Thoracic aorta (tissue), 2 donors: ENCODE measurements around the gene PEX7. TPM values are rescaled to one million over a fixed set of nuclear protein-coding genes. Genes with fewer than 3 reads are reported as not detected.
"Not testable (repeated sequence)": the region's sequence is repeated elsewhere in the genome, so short reads cannot be mapped to it uniquely, and the experiment has no call there.

Source experiments
- ATAC-seq: fragments of 150-250 bp; one replicate; pipeline ENCODE4 v1.8.0; 2017; ENCODE audit warnings: low read depth; ENCODE audit not compliant: insufficient number of reproducible peaks, low FRiP score
- DNase-seq: peaks from one replicate; pipeline ENCODE4 v3.0.0-alpha.2; 2020; ENCODE audit warnings: low spot score
- H3K27ac ChIP-seq, 2 donors: fragments of 200-600 bp; sonication (generic); 1 replicate in 1 of 2; 2 replicates in 1 of 2; pipeline ENCODE4 v1.5.1; 2016; ENCODE audit warnings: mild to moderate bottlenecking in 2 of 2, moderate library complexity in 2 of 2
- H3K27me3 ChIP-seq: fragments of 200-600 bp; sonication (generic); replicated peaks from 2 replicates; pipeline ENCODE4 v1.6.0; 2016; ENCODE audit warnings: mild to moderate bottlenecking; ENCODE audit not compliant: insufficient read depth
- H3K36me3 ChIP-seq: fragments of 200-600 bp; sonication (generic); one replicate; pipeline ENCODE4 v1.5.1; 2016
- H3K4me1 ChIP-seq, 2 donors: fragments of 200-600 bp; sonication (generic); 1 replicate in 1 of 2; 2 replicates in 1 of 2; pipeline versions ENCODE4 v1.5.1 to v1.6.0; 2016; ENCODE audit warnings: low read depth in 2 of 2, mild to moderate bottlenecking in 1 of 2; ENCODE audit not compliant: control insufficient read depth in 1 of 2
- H3K4me3 ChIP-seq: fragments of 200-600 bp; sonication (generic); 2 replicates; pipeline ENCODE4 v1.5.1; 2016; ENCODE audit warnings: mild to moderate bottlenecking
- H3K9me3 ChIP-seq: fragments of 200-600 bp; sonication (generic); 2 replicates; pipeline ENCODE4 v1.5.1; 2016
- CTCF ChIP-seq: fragments of 200-600 bp; sonication (generic); IDR thresholded peaks from one replicate; pipeline ENCODE4 v1.5.1; 2019; ENCODE audit warnings: antibody characterized with exemption
- total RNA-seq, 2 donors: library from RNA; depleted of rRNA; stranded (reverse); fragments of >200 nt; gene quantifications; one replicate each; pipeline versions ENCODE4 v1.1.0 to v1.2.3, GENCODE V29; 2016

The PEX7 gene
- total RNA-seq, 2 donors from 2014 or later = 7.6 TPM

- DNase-seq = no peak
- peaks cover 0 to 5% of the 10 kb centered on the region in 2 donors for H3K4me1 ChIP-seq
- no peak for ATAC-seq
- peaks cover 12% of the 10 kb centered on the region for H3K36me3 ChIP-seq
- H3K27me3 ChIP-seq = no peaks in the 10 kb centered on the region
- no peak overlapping the region for H3K27ac ChIP-seq
- no peak overlapping the region for H3K4me3 ChIP-seq
- peaks cover 15% of the 10 kb centered on the region for H3K9me3 ChIP-seq
- no peak for TF ChIP-seq CTCF
Measured at GRCh38 chr6:136869451-136869850, 47.1 kb downstream of the PEX7 start.

- ATAC-seq (no peak), DNase-seq (no peak)
- Histone ChIP-seq H3K36me3 (peaks cover 12% of the 10 kb centered on the region), H3K27ac (no peak overlapping the region), H3K9me3 (peaks cover 16% of the 10 kb centered on the region), H3K4me1 (no peaks in the 10 kb centered on the region), H3K27me3 (no peaks in the 10 kb centered on the region), H3K4me3 (no peak overlapping the region)
- TF ChIP-seq CTCF = no peak
Measured at GRCh38 chr6:136873748-136874147, 51.4 kb downstream of the PEX7 start.

GRCh38 chr6:136876469-136876868 is 54.1 kb downstream of the PEX7 start:
- H3K27me3 ChIP-seq, H3K4me1 ChIP-seq, DNase-seq, H3K27ac ChIP-seq, ATAC-seq, H3K4me3 ChIP-seq: not testable (repeated sequence)
- peaks cover 16% of the 10 kb centered on the region for H3K9me3 ChIP-seq
- peaks cover 12% of the 10 kb centered on the region for H3K36me3 ChIP-seq

- DNase-seq (no peak), ATAC-seq (no peak)
- Histone ChIP-seq H3K36me3 (no peaks in the 10 kb centered on the region), H3K4me1 (no peaks in the 10 kb centered on the region), H3K9me3 (no peaks in the 10 kb centered on the region), H3K4me3 (no peak overlapping the region), H3K27me3 (no peaks in the 10 kb centered on the region), H3K27ac (no peak overlapping the region)
- no peak for TF ChIP-seq CTCF
Measured at GRCh38 chr6:136880748-136881460, 58.5 kb downstream of the PEX7 start.

- Histone ChIP-seq H3K27ac (no peak overlapping the region), H3K36me3 (no peaks in the 10 kb centered on the region), H3K9me3 (no peaks in the 10 kb centered on the region), H3K4me1 (no peaks in the 10 kb centered on the region), H3K4me3 (no peak overlapping the region), H3K27me3 (no peaks in the 10 kb centered on the region)
- no peak for DNase-seq
- TF ChIP-seq CTCF = no peak
- ATAC-seq = no peak
Measured at GRCh38 chr6:136886091-136886490, 63.7 kb downstream of the PEX7 start.

- no peak for TF ChIP-seq CTCF
- Histone ChIP-seq H3K4me3 (no peak overlapping the region), H3K4me1 (no peaks in the 10 kb centered on the region), H3K36me3 (no peaks in the 10 kb centered on the region), H3K27me3 (no peaks in the 10 kb centered on the region), H3K27ac (no peak overlapping the region), H3K9me3 (no peaks in the 10 kb centered on the region)
- DNase-seq = no peak
- ATAC-seq = no peak
Measured at GRCh38 chr6:136887953-136888352, 65.6 kb downstream of the PEX7 start.
